Tibial nerve (tissue), 4 donors: Measurements from ENCODE around the gene CCDC92. TPM values are rescaled to one million over a fixed set of nuclear protein-coding genes. Genes with fewer than 3 reads are reported as not detected.

ENCODE experiments used
- DNase-seq, 2 donors: peaks; one replicate each; pipeline ENCODE4 v3.0.0-alpha.2; 2019; ENCODE audit warnings: low spot score in 2 of 2
- H3K27ac ChIP-seq, 4 donors: fragments of 200-600 bp; sonication (generic) in 3 of 4; one replicate each; pipeline ENCODE4 v1.5.1; 2017 to 2019; ENCODE audit warnings: mild to moderate bottlenecking in 1 of 4
- H3K27me3 ChIP-seq, 2 donors: fragments of 200-600 bp; sonication (generic) in 1 of 2; one replicate each; pipeline versions ENCODE4 v1.5.1 to v1.6.0; 2017 to 2019
- H3K36me3 ChIP-seq, 3 donors: fragments of 200-600 bp; sonication (generic); one replicate each; pipeline ENCODE4 v1.5.1; 2018 to 2019
- H3K4me1 ChIP-seq, 4 donors: fragments of 200-600 bp; sonication (generic) in 3 of 4; one replicate each; pipeline ENCODE4 v1.5.1; 2017 to 2019
- H3K4me3 ChIP-seq, 4 donors: fragments of 200-600 bp; sonication (generic) in 3 of 4; one replicate each; pipeline ENCODE4 v1.5.1; 2017 to 2019; ENCODE audit warnings: mild to moderate bottlenecking in 1 of 4, moderate library complexity in 1 of 4
- H3K9me3 ChIP-seq, 4 donors: fragments of 200-600 bp; sonication (generic) in 3 of 4; one replicate each; pipeline ENCODE4 v1.5.1; 2017 to 2019
- CTCF ChIP-seq, 5 experiments: fragments of 200-600 bp in 3 of 5; fragments of 450-650 bp in 2 of 5; sonication (generic) in 3 of 5; IDR thresholded peaks; one replicate each; pipeline ENCODE4 v1.5.1; 2016 to 2019; ENCODE audit warnings: antibody characterized with exemption in 5 of 5, mild to moderate bottlenecking in 3 of 5, moderate library complexity in 2 of 5
- EP300 ChIP-seq, 2 donors: sonication (generic); formaldehyde crosslinking; IDR thresholded peaks; one replicate each; pipeline ENCODE4 v1.6.1; 2017; ENCODE audit warnings: antibody characterized with exemption in 2 of 2, mild to moderate bottlenecking in 1 of 2
- POLR2A ChIP-seq, 2 donors: fragments of 450-650 bp; IDR thresholded peaks; one replicate each; pipeline ENCODE4 v1.6.1; 2017; ENCODE audit warnings: antibody characterized with exemption in 2 of 2, mild to moderate bottlenecking in 2 of 2, moderate library complexity in 2 of 2
- WGBS, 2 donors: methylation state at CpG; one replicate each; pipeline ENCODE4 v1.1.5; 2018; 5-methylcytosine and 5-hydroxymethylcytosine counted together
- total RNA-seq, 4 donors: library from RNA; depleted of rRNA; stranded (reverse); fragments of >200 nt; gene quantifications; one replicate each; pipeline ENCODE4 v1.1.0, GENCODE V29; 2016

Gene CCDC92
- total RNA-seq, 4 donors from 2014 or later, result 41.0 to 46.8 (median 42.6) TPM

- no peak for DNase-seq
- Histone ChIP-seq H3K4me3 (no peak overlapping the region), H3K36me3 (peaks cover 0 to 39% (median 6%) of the 10 kb centered on the region in 3 donors), H3K9me3 (no peaks in the 10 kb centered on the region), H3K4me1 (peaks cover 0 to 11% (median 0%) of the 10 kb centered on the region in 4 donors), H3K27me3 (no peaks in the 10 kb centered on the region), H3K27ac (no peak overlapping the region)
- WGBS, 2 donors, result 85% methylated on average over 8 of the region's 8 CpGs
- TF ChIP-seq CTCF (IDR thresholded peaks at IDR 0.05) (no peak), POLR2A (IDR thresholded peaks at IDR 0.05) (no peak), EP300 (IDR thresholded peaks at IDR 0.05) (no peak)
Observed at GRCh38 chr12:124011435-124012115, 38.9 kb upstream of the CCDC92 start.

GRCh38 chr12:124010687-124011086, 38.1 kb upstream of the CCDC92 start:
- Histone ChIP-seq H3K4me1 (peaks cover 0 to 19% (median 0%) of the 10 kb centered on the region in 4 donors), H3K27me3 (no peaks in the 10 kb centered on the region), H3K27ac (no peak overlapping the region), H3K4me3 (no peak overlapping the region), H3K36me3 (peaks cover 0 to 40% (median 6%) of the 10 kb centered on the region in 3 donors), H3K9me3 (no peaks in the 10 kb centered on the region)
- TF ChIP-seq POLR2A (IDR thresholded peaks at IDR 0.05) (no peak), CTCF (IDR thresholded peaks at IDR 0.05) (no peak), EP300 (IDR thresholded peaks at IDR 0.05) (no peak)
- WGBS, 2 donors, result 81 to 89% methylated on average over 3 of the region's 3 CpGs
- DNase-seq, result no peak

GRCh38 chr12:124009781-124010180, 37.1 kb upstream of the CCDC92 start:
- no peak for DNase-seq
- Histone ChIP-seq H3K27ac (no peak overlapping the region), H3K27me3 (no peaks in the 10 kb centered on the region), H3K4me3 (no peak overlapping the region), H3K4me1 (peaks cover 0 to 24% (median 0%) of the 10 kb centered on the region in 4 donors), H3K36me3 (peaks cover 0 to 41% (median 6%) of the 10 kb centered on the region in 3 donors), H3K9me3 (no peaks in the 10 kb centered on the region)
- WGBS, 2 donors, result 91% methylated on average over 6 of the region's 6 CpGs
- TF ChIP-seq CTCF (IDR thresholded peaks at IDR 0.05) (no peak), POLR2A (IDR thresholded peaks at IDR 0.05) (no peak), EP300 (IDR thresholded peaks at IDR 0.05) (no peak)

- H3K27me3 ChIP-seq, result no peaks in the 10 kb centered on the region
- peaks cover 0 to 36% (median 0%) of the 10 kb centered on the region in 4 donors for H3K4me1 ChIP-seq
- H3K4me3 ChIP-seq, result no peak overlapping the region
- no peak overlapping the region for H3K27ac ChIP-seq
- H3K36me3 ChIP-seq, result peaks cover 0 to 41% (median 6%) of the 10 kb centered on the region in 3 donors
- peak in 1 of 2 donors; percentile 56 for DNase-seq
- 68 to 69% methylated on average over 3 of the region's 3 CpGs for WGBS, 2 donors
- TF ChIP-seq EP300 (IDR thresholded peaks at IDR 0.05) (no peak), CTCF (IDR thresholded peaks at IDR 0.05) (no peak), POLR2A (IDR thresholded peaks at IDR 0.05) (no peak)
- no peaks in the 10 kb centered on the region for H3K9me3 ChIP-seq
Observed at GRCh38 chr12:124008595-124008994, 36.0 kb upstream of the CCDC92 start.

- peaks cover 0 to 35% (median 6%) of the 10 kb centered on the region in 3 donors for H3K36me3 ChIP-seq
- peaks cover 0 to 37% (median 0%) of the 10 kb centered on the region in 4 donors for H3K4me1 ChIP-seq
- 69 to 70% methylated on average over 9 of the region's 9 CpGs for WGBS, 2 donors
- no peak overlapping the region for H3K27ac ChIP-seq
- no peak overlapping the region for H3K4me3 ChIP-seq
- no peaks in the 10 kb centered on the region for H3K9me3 ChIP-seq
- no peak for DNase-seq
- no peak for TF ChIP-seq EP300 (IDR thresholded peaks at IDR 0.05)
- H3K27me3 ChIP-seq, result no peaks in the 10 kb centered on the region
Observed at GRCh38 chr12:124007826-124008570, 35.4 kb upstream of the CCDC92 start.
